Right lobe of liver (tissue), 6 donors: ENCODE results near the gene GSS. TPM values are rescaled to one million over a fixed set of nuclear protein-coding genes. Genes with fewer than 3 reads are reported as not detected.

Source experiments
- ATAC-seq, 4 donors: fragments of 200-7000 bp; cut with Tn5 transposase; one replicate each; pipeline ENCODE4 v1.9.1; 2020; ENCODE audit warnings: mild to moderate bottlenecking in 4 of 4, moderate library complexity in 4 of 4
- DNase-seq, 3 donors: peaks; one replicate each; pipeline ENCODE4 v3.0.0-alpha.2; 2020
- H3K27ac ChIP-seq, 3 donors: fragments of 200-600 bp; one replicate each; pipeline ENCODE4 v1.8.0; 2022
- H3K27me3 ChIP-seq, 2 donors: fragments of 200-600 bp; one replicate each; pipeline ENCODE4 v1.8.0; 2022
- H3K36me3 ChIP-seq, 4 donors: fragments of 200-600 bp; sonication (generic) in 1 of 4; one replicate each; pipeline versions ENCODE4 v1.5.1 to v1.8.0; 2017 to 2022; ENCODE audit warnings: control low read depth in 1 of 4
- H3K4me1 ChIP-seq, 4 donors: fragments of 200-600 bp; sonication (generic) in 1 of 4; one replicate each; pipeline versions ENCODE4 v1.5.1 to v1.8.0; 2017 to 2022; ENCODE audit warnings: control low read depth in 1 of 4
- H3K4me3 ChIP-seq, 3 donors: fragments of 200-600 bp; one replicate each; pipeline ENCODE4 v1.8.0; 2022
- H3K9me3 ChIP-seq, 4 donors: fragments of 200-600 bp; sonication (generic) in 1 of 4; one replicate each; pipeline versions ENCODE4 v1.5.1 to v1.8.0; 2017 to 2022; ENCODE audit warnings: control low read depth in 1 of 4
- POLR2A ChIP-seq: fragments of 450-650 bp; IDR thresholded peaks from one replicate; pipeline ENCODE4 v1.6.1; 2017; ENCODE audit warnings: antibody characterized with exemption, mild to moderate bottlenecking
- WGBS: methylation state at CpG from one replicate; pipeline ENCODE4 v1.1.6; 2018; ENCODE audit warnings: low coverage, low lambda C conversion rate; ENCODE audit not compliant: insufficient coverage; ENCODE audit errors: missing lambda C conversion rate; 5-methylcytosine and 5-hydroxymethylcytosine counted together
- intact Hi-C, 2 donors: fragments of 100-400 bp; cut with DNase I; formaldehyde crosslinking; loops; one replicate each; pipeline versions ENCODE4 v1.11.2 to v1.14.1; 2022
- total RNA-seq, 6 experiments: library from RNA; depleted of rRNA in 2 of 6; stranded (reverse); fragments of >200 nt in 2 of 6; fragmentation: NEBNext Ultra II Directional in 3 of 6; extraction: Animal tissue kit (Norgen Biotek cat#: 25700) in 3 of 6; gene quantifications; one replicate each; pipeline versions ENCODE4 v1.1.0 to v1.2.4, GENCODE V29; 2016 to 2023
- TF ChIP-seq, protein P1 (sequence below), 4 donors: fragments of 200-600 bp in 3 of 4; fragments of 450-650 bp in 1 of 4; IDR thresholded peaks; one replicate each; pipeline versions ENCODE4 v1.5.1 to v1.8.0; 2016 to 2022; ENCODE audit warnings: antibody characterized with exemption in 4 of 4, mild to moderate bottlenecking in 2 of 4
- donor health status: DM: no; HTN: yes; CAD: no.
- donor health status: DM: no; HTN: no; CAD: no.
- donor health status: DM: no; HTN: no; CAD: no.
- donor health status: DM: no; HTN: yes; CAD: no.
- donor health status: DM: no; HTN: yes; CAD: no.

GSS gene
- total RNA-seq, 6 experiments from 2014 or later, result 25.9 to 63.6 (median 31.7) TPM

DNA sequence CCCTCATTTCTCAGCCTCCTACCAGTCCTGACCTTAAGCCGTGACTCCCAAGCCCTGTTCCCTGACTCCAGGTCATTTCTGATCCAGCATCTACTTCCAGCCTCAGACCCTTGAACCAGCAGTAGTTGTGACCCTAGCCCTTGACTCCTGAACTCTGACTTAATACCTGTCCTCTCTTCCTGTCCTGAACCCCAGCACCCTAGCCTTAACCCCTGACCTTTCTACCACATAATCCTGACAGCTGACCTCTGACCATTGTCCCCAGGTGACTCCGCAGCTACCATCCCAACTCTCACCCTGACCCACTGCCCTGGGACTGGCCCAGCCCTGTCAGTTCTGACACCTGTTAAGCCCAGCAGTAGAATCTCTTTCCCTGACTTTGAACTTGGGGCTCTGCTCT is 42.2 kb upstream of the GSS start:
- Histone ChIP-seq H3K4me1 (peaks cover 0 to 31% (median 2%) of the 10 kb centered on the region in 4 donors), H3K27me3 (no peaks in the 10 kb centered on the region), H3K27ac (no peak overlapping the region), H3K4me3 (no peak overlapping the region), H3K36me3 (peaks cover 0 to 47% (median 14%) of the 10 kb centered on the region in 4 donors), H3K9me3 (no peaks in the 10 kb centered on the region)
- ATAC-seq, result peak; percentile 4 to 51 (median 14)
- TF ChIP-seq, protein P1, sequence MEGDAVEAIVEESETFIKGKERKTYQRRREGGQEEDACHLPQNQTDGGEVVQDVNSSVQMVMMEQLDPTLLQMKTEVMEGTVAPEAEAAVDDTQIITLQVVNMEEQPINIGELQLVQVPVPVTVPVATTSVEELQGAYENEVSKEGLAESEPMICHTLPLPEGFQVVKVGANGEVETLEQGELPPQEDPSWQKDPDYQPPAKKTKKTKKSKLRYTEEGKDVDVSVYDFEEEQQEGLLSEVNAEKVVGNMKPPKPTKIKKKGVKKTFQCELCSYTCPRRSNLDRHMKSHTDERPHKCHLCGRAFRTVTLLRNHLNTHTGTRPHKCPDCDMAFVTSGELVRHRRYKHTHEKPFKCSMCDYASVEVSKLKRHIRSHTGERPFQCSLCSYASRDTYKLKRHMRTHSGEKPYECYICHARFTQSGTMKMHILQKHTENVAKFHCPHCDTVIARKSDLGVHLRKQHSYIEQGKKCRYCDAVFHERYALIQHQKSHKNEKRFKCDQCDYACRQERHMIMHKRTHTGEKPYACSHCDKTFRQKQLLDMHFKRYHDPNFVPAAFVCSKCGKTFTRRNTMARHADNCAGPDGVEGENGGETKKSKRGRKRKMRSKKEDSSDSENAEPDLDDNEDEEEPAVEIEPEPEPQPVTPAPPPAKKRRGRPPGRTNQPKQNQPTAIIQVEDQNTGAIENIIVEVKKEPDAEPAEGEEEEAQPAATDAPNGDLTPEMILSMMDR (IDR thresholded peaks at IDR 0.05), result no peak
- TF ChIP-seq POLR2A, result no peak
- intact Hi-C loops, result no loop called here
- DNase-seq, result no peak
- 58% methylated on average over 2 of the region's 2 CpGs for WGBS

DNA sequence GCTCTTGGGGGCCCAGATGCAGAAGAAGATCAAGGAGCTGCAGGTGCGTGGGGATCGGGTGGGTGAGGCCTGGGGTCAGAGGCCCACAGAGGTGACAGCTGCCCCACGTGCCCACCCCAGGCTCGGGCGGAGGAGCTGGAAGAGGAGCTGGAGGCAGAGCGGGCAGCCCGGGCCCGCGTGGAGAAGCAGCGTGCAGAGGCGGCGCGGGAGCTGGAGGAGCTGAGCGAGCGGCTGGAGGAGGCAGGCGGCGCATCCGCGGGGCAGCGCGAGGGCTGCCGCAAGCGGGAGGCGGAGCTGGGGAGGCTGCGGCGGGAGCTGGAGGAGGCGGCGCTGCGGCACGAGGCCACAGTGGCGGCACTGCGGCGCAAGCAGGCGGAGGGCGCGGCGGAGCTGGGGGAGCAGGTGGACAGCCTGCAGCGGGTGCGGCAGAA is 41.5 kb upstream of the GSS start:
- no peak for DNase-seq

DNA sequence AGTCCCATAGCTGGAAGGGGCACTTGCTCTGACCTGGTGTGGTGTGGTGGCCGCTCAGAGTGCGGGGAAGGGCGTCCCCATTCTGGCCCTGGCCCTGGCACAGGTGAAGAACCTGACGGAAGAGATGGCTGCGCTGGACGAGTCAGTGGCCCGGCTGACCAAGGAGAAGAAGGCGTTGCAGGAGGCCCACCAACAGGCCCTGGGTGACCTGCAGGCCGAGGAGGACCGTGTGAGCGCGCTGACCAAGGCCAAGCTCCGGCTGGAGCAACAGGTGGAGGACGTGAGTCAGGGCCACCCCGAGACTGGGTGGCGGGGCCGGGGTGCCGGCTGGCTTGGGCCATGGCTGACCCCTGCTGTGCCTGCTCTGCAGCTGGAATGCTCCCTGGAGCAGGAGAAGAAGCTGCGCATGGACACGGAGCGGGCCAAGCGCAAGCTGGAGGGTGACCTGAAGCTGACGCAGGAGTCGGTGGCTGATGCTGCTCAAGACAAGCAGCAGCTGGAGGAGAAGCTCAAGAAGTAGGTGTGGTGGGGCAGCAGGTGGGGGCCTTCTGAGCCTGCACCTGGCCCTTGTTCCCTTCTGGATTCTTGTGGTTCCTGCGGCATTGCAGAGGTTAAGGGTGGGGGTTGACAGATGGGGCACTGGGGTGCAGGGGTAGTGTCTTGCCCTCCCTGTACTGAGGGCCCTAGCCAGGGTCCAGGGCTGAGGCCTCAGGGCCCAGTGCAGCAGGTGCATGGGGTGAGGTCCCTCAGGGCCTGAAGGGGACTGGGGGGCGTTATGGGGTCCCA is 40.8 kb upstream of the GSS start:
- 97% methylated on average over 11 of the region's 26 CpGs for WGBS
- TF ChIP-seq, protein P1 (IDR thresholded peaks at IDR 0.05), result no peak
- no peak for TF ChIP-seq POLR2A
- Histone ChIP-seq H3K27me3 (no peaks in the 10 kb centered on the region), H3K36me3 (peaks cover 0 to 39% (median 11%) of the 10 kb centered on the region in 4 donors), H3K4me1 (peaks cover 0 to 31% (median 0%) of the 10 kb centered on the region in 4 donors), H3K9me3 (no peaks in the 10 kb centered on the region), H3K27ac (no peak overlapping the region), H3K4me3 (no peak overlapping the region)
- DNase-seq (no peak), ATAC-seq (no peak)
- intact Hi-C loops, result no loop called here

More for the DNA sequence above, 41.5 kb upstream of the GSS start:
- intact Hi-C loops, result no loop called here
- no peak for TF ChIP-seq POLR2A
- TF ChIP-seq, protein P1 (IDR thresholded peaks at IDR 0.05), result no peak
- no peaks in the 10 kb centered on the region for H3K9me3 ChIP-seq
- WGBS, result 76% methylated on average over 24 of the region's 39 CpGs
- no peak overlapping the region for H3K27ac ChIP-seq
- peaks cover 0 to 41% (median 11%) of the 10 kb centered on the region in 4 donors for H3K36me3 ChIP-seq
- ATAC-seq, result peak in 1 of 4 donors; percentile 23
- H3K27me3 ChIP-seq, result no peaks in the 10 kb centered on the region
- H3K4me3 ChIP-seq, result no peak overlapping the region
- H3K4me1 ChIP-seq, result peaks cover 0 to 31% (median 0%) of the 10 kb centered on the region in 4 donors

DNA sequence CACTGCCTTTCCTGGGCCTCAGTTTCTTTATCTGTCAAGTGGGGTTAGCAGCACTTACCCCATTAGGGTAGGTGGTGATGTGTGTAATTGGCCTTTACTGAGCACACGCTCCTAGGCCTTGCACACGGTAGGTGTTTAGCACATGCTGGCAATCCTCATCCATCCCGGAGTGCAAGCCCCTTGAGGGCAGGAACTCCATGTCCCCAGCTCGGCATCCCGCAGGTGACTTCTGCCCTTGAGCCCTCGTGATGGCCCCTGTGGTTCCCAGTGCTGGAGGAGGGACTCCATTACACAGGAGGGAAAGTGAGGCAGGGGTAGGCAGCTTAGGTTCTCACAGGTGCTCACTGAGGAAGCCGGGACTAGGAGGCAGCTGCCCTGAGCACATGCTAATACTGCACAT is 40.1 kb upstream of the GSS start:
- ATAC-seq (no peak), DNase-seq (no peak)
- Histone ChIP-seq H3K27ac (no peak overlapping the region), H3K4me1 (peaks cover 0 to 31% (median 0%) of the 10 kb centered on the region in 4 donors), H3K36me3 (peaks cover 0 to 32% (median 5%) of the 10 kb centered on the region in 4 donors), H3K27me3 (no peaks in the 10 kb centered on the region), H3K9me3 (no peaks in the 10 kb centered on the region), H3K4me3 (no peak overlapping the region)
- intact Hi-C loops, result no loop called here
- WGBS, result no CpG with 5 or more reads among the region's 7 CpGs
- no peak for TF ChIP-seq POLR2A
- TF ChIP-seq, protein P1 (IDR thresholded peaks at IDR 0.05), result no peak
